Measurements from ENCODE around the gene SMIM41.

Gene SMIM41

DNA sequence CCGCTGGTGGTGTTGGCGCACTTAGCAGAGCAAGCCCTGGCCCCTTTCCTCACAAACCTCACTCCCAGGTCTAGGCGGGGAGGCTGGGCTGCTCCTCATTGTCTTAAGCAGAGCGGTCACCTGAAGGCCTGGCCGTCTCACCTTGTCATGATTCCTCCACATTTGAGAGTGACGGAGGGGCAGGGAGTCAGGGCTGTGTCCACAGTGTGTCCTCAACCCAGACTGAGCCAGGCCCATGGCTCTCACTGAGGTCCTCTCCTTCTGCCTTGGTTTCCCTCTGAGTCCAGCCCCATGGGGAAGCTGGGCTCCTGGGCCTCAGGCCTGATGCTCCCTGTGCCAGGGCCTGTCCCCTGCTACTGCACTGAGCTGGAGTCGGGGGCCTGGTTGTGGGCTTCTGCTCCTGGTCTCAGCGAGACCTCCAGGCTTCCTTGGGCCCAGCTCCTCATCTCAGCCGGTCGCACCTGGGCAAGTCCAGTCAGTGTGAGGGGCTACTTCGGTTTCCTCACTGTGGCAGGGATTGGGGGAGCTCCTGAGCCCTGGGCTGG lies 67.4 kb downstream of the SMIM41 start:
- Histone ChIP-seq H3K4me3 (replicated peaks; ENCODE audit: low read depth, low read length) (no peak overlapping the region), H3K36me3 (ENCODE audit: control insufficient read depth, insufficient read depth, low read length) (no peaks in the 10 kb centered on the region), H3K27me3 (replicated peaks; ENCODE audit: control insufficient read depth, insufficient read depth, low read length) (no peaks in the 10 kb centered on the region)
- DNase-seq (ENCODE audit: extremely low read depth, insufficient read length), result no peak
- TF ChIP-seq, protein P1, sequence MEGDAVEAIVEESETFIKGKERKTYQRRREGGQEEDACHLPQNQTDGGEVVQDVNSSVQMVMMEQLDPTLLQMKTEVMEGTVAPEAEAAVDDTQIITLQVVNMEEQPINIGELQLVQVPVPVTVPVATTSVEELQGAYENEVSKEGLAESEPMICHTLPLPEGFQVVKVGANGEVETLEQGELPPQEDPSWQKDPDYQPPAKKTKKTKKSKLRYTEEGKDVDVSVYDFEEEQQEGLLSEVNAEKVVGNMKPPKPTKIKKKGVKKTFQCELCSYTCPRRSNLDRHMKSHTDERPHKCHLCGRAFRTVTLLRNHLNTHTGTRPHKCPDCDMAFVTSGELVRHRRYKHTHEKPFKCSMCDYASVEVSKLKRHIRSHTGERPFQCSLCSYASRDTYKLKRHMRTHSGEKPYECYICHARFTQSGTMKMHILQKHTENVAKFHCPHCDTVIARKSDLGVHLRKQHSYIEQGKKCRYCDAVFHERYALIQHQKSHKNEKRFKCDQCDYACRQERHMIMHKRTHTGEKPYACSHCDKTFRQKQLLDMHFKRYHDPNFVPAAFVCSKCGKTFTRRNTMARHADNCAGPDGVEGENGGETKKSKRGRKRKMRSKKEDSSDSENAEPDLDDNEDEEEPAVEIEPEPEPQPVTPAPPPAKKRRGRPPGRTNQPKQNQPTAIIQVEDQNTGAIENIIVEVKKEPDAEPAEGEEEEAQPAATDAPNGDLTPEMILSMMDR (IDR thresholded peaks at IDR 0.05; ENCODE audit: insufficient read depth, low read length, poor library complexity, severe bottlenecking), result no peak

- Histone ChIP-seq H3K36me3 (ENCODE audit: control insufficient read depth, insufficient read depth, low read length) (no peaks in the 10 kb centered on the region), H3K27me3 (replicated peaks; ENCODE audit: control insufficient read depth, insufficient read depth, low read length) (no peaks in the 10 kb centered on the region), H3K4me3 (replicated peaks; ENCODE audit: low read depth, low read length) (no peak overlapping the region)
- TF ChIP-seq, protein P1 (IDR thresholded peaks at IDR 0.05; ENCODE audit: insufficient read depth, low read length, poor library complexity, severe bottlenecking), result no peak
- no peak for DNase-seq (ENCODE audit: extremely low read depth, insufficient read length)
Measured at GRCh38 chr12:52147367-52147963, 68.0 kb downstream of the SMIM41 start.

- no peak for DNase-seq (ENCODE audit: extremely low read depth, insufficient read length)
Measured at GRCh38 chr12:52147964-52148463, 68.5 kb downstream of the SMIM41 start.

DNA sequence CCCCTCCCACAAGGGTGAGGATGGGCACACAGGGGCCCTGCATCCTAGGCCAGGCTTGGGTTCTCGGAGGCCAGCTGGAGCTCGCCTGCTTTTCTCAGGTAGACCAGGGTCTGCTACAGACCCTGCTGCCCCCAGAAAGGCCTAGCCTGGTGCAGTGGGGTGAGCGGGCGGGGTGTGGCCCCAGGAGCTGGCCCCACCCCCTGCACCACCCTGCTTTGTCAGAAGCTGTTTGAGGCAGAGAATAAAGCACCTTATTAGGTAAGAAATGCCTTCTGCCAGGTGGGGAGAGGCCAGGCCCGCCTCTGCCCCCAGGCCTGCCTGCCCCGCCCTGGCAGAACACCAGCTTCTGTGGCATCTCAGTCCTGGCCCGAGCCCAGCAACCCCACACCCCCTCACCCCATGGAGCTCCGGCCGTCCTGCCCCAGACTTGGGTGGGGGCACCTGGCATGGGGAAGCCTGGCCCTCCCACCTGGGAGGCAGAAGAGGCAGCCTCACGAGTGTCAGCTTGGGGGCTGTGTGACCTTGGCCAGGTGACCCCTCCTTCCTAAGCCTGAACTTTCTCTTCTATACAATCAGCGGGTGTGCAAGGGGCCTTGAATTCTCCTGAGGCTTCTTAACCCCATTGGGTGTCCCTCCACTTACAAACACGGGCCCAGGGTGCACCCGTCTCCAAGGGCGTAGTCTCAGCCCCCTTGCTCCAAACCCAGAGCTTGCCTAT lies 69.1 kb downstream of the SMIM41 start:
- H3K27me3 ChIP-seq (replicated peaks; ENCODE audit: control insufficient read depth, insufficient read depth, low read length), result no peaks in the 10 kb centered on the region
- TF ChIP-seq, protein P1 (IDR thresholded peaks at IDR 0.05; ENCODE audit: insufficient read depth, low read length, poor library complexity, severe bottlenecking), result no peak
- H3K36me3 ChIP-seq (ENCODE audit: control insufficient read depth, insufficient read depth, low read length), result no peaks in the 10 kb centered on the region
- no peak overlapping the region for H3K4me3 ChIP-seq (replicated peaks; ENCODE audit: low read depth, low read length)
- no peak for DNase-seq (ENCODE audit: extremely low read depth, insufficient read length)

More at GRCh38 chr12:52147964-52148463, 68.5 kb downstream of the SMIM41 start:
- Histone ChIP-seq H3K36me3 (ENCODE audit: control insufficient read depth, insufficient read depth, low read length) (no peaks in the 10 kb centered on the region), H3K27me3 (replicated peaks; ENCODE audit: control insufficient read depth, insufficient read depth, low read length) (no peaks in the 10 kb centered on the region), H3K4me3 (replicated peaks; ENCODE audit: low read depth, low read length) (no peak overlapping the region)
- TF ChIP-seq, protein P1 (IDR thresholded peaks at IDR 0.05; ENCODE audit: insufficient read depth, low read length, poor library complexity, severe bottlenecking), result no peak

DNA sequence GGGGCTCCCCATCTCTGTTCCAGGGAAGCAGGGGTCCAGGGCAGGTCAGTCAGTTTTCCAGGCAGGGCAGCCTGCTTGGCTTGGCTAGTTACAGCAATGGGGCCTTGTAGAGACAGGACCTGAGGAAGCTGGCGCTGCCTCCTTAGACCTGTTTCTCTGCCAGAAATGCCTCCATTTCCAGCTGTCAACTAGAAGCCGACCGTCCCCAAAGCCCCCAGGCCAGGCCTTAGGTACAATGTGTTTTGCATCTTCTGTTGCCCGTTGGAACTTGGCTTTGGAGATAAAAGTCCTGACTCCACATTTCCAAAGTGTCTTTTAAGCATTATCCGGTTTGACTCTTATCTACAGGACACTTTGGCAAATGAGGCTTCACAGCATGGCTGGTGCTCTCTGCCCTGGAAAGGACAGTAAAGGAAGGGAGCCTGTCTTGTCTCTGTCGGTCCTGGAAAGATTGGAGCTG lies 69.7 kb downstream of the SMIM41 start:
- no peaks in the 10 kb centered on the region for H3K36me3 ChIP-seq (ENCODE audit: control insufficient read depth, insufficient read depth, low read length)
- TF ChIP-seq, protein P1 (IDR thresholded peaks at IDR 0.05; ENCODE audit: insufficient read depth, low read length, poor library complexity, severe bottlenecking), result no peak
- no peak overlapping the region for H3K4me3 ChIP-seq (replicated peaks; ENCODE audit: low read depth, low read length)
- H3K27me3 ChIP-seq (replicated peaks; ENCODE audit: control insufficient read depth, insufficient read depth, low read length), result no peaks in the 10 kb centered on the region
- DNase-seq (ENCODE audit: extremely low read depth, insufficient read length), result no peak
